HG02840 (cell line): ENCODE measurements around the gene EIF4G3.
"Not testable (repeated sequence)": the region's sequence is repeated elsewhere in the genome, so short reads cannot be mapped to it uniquely, and the experiment has no call there.

Source experiments
- ATAC-seq: cut with Tn5 transposase; IDR thresholded peaks from one replicate; pipeline ENCODE4 v1.9.1; 2021; ENCODE audit warnings: mild to moderate bottlenecking, moderate library complexity, moderate number of reproducible peaks; ENCODE audit not compliant: unreplicated experiment, low FRiP score

The EIF4G3 gene

DNA sequence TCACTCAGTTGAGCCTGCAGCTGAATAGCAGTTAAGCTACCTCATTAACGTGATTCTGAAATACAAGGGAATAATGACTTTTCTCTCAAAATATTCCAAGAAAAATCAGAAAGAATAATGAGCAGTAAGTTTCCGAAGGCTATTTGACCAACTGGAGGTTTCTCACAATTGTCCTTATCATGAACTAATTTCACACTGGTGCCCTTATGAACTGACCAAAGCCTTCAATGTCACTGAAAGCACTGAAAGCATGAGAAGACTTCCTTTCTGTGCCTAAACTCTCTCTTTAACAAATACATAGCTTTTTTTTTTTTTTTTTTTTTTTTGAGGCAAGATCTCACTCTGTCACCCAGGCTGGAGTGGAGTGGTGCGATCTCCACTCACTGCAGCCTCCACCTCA lies 18.8 kb downstream of the EIF4G3 start:
- ATAC-seq, result no peak

DNA sequence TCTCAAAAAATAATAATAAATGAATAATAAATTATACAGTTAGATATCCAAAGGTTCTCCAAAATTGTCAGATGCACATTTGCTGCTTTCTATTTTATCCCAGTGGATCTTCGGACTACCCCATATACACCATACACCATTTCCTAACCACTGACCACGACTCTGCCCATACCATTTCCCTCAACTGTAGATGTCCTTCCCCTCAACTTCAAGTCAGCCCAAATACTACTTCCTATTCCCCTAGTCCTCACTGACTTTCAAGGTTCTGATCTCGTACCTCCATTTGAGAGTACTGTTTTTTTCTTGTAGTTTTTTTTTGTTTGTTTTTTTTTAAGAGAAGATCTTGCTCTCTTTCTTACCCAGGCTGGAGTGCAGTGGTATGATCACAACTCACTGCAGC lies 19.6 kb downstream of the EIF4G3 start:
- no peak for ATAC-seq

DNA sequence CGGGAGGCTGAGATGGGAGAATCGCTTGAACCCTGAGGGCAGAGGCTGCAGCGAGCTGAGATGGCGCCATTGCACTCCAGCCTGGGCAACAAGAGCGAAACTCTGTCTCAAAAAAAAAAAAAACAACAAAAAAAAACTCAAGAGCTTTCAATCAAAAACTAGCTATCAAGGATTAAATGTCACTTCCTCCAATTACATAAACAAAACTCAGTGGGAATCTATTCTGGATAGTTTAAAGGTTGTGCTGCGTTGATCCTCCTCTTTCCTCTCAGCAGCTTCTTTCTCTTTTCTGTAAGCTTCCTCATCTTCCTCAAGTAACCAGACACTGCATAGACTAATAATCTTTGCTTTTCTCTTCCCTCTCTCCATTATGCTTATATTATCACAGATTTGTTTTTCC lies 20.7 kb downstream of the EIF4G3 start:
- ATAC-seq, result no peak

DNA sequence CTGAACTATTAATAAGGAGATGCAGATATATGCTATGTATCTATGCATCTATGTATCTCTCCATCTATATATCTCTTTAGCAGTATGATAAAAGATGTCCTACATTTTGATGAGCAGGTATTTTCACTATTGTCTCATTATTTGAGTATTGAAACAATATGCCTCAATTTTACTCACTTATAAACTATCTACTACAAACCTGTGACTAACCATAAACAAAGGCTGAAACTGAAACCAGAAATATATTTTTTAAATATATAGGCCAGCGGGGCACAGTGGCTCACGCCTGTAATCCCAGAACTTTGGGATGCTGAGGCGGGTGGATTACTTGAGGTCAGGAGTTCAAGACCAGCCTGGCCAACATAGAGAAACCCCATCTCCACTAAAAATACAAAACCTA lies 22.0 kb downstream of the EIF4G3 start:
- ATAC-seq, result no peak

- ATAC-seq, result no peak
Observed at GRCh38 chr1:21153388-21153787, 23.3 kb downstream of the EIF4G3 start.

- ATAC-seq, result no peak
Observed at GRCh38 chr1:21152423-21153100, 24.1 kb downstream of the EIF4G3 start.

DNA sequence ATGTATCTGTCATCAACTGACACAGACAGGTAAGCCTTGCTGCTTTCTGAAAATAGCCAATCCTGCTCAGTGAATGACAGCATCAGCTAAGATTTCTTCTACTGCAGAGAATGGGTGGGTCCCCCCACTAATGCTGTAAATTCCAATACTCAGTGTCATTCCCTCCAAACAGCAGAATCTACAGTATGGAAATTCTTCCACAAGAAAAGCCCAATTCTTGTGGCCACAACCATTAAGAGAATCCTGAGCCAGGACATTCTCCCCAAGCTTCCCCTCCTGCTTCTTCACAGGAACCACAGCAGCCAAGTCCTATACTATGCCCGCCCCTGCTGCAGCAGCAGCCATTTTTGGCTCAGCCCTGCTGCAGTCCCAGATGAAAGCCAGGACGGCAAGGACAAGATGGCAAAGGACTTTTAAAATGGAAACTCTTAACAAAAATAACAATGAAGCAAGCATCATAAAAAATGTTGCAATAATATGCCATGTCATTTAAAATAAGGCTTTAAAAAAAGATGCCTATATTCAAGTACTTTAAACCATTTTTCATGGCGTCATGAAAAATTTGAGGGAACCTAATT lies 26.8 kb downstream of the EIF4G3 start:
- no peak for ATAC-seq

DNA sequence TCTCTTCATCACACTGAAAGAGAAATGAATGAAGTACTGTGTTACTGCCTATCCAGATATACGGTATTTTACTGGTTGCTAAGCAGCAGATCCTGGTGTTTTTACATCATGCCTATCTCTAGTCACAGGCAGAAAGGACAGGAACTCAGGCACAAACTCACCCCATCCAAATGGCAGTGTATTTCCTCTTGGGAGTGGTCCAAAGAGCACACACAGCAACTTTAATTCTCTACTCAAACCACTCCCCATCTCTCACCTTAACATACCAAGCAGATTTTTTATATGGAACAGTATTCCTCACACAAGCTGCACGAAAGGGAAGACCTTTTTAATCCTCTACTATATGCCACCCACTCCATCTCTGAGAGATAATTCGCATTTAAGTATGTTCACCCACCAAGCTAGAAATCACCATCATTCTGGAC lies 27.3 kb downstream of the EIF4G3 start:
- no peak for ATAC-seq

DNA sequence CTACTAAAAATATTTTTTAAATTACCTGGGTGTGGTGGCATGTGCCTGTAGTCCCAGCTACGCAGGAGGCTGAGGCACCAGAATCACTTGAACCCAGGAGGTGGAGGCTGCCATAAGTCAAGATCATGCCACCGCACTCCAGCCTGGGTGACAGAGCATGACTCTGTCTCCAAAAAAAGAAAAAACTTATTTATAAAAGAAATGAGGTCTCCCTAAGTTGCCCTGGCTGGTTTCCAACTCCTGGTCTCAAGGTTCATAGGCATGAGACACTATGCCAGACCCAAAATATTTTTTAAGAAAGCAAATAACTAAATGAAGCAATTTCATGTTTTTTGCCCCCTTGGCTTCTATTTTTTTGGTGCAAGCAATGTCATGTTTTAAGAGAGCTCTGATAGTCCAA lies 32.9 kb downstream of the EIF4G3 start:
- no peak for ATAC-seq

DNA sequence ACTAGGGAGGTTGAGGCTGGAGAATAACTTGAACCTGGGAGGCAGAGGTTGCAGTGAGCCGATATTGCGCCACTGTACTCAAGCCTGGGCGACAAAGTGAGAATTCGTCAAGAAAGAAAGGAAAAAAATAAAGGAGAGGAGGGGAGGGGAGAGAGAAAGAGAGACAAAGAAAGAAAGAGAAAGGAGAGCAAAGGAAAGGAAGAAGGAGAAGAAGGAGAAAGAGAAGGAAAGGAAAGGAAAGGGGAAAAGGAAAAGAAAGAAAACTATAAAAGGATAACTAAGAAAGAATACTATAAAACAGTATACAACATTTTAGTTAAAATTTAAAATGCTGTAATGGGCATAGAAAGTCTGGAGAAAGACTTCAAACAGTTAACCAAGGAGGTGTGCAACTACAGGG lies 33.6 kb downstream of the EIF4G3 start:
- ATAC-seq, result no peak

GRCh38 chr1:21141030-21141429 lies 35.7 kb downstream of the EIF4G3 start:
- ATAC-seq, result no peak

GRCh38 chr1:21139601-21140000 lies 37.1 kb downstream of the EIF4G3 start:
- ATAC-seq, result no peak

GRCh38 chr1:21136344-21136743 lies 40.4 kb downstream of the EIF4G3 start:
- ATAC-seq, result not testable (repeated sequence)

DNA sequence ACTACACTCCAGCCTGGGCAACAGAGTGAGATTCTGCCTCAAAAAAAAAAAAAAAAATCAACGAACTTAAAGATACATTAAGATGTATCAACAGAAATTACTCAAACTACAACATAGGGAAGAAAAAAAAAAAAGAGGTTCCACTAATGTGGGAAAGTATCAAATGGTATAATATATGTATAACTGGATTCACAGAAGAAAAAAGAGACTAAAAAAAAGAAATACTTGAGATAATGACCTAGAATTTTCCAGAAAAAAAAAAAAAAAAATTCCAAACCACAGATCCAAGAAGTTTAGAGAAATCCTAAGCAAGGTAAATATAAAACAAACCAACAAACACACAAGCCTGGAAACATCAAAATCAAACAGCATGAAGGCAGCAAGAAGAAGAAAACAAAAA lies 45.5 kb downstream of the EIF4G3 start:
- ATAC-seq, result no peak

DNA sequence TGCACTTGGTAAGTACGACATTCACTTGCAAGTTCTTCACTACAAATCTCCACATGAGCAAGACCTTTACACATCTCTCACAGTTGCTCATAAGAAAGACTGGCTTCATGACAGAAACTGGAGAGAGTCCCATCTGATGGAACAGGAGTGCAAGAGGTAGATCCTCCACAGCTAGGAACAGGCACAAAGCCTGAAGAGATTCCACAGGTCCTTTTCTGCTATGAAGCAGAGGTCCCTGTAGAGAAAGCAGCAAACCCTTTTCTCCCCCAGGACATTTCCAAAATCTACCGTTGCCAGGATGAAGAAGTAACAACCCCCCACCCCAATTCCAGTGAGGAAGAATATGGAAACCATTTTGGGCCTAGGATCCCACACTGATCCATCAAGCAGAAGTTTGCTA lies 47.3 kb downstream of the EIF4G3 start:
- no peak for ATAC-seq

GRCh38 chr1:21126324-21126723 lies 50.4 kb downstream of the EIF4G3 start:
- ATAC-seq, result no peak

DNA sequence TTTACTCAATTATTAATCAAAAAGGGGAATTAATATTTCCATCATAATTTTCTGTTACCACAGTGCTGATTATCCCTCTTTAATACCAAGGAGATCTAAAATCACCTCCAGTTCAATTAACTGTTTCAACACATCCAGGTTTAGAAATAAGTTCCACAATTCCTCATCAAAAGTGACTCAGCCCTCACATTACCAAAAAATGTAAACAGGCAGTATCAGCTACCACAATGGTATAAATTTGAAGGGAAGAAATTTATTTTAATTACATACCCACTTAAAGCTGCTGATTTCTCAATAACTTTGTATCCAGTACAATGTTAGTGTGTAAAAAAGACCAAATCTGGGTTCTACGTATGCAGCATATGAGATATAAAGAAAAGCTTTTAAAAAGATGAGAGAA lies 51.9 kb downstream of the EIF4G3 start:
- no peak for ATAC-seq

DNA sequence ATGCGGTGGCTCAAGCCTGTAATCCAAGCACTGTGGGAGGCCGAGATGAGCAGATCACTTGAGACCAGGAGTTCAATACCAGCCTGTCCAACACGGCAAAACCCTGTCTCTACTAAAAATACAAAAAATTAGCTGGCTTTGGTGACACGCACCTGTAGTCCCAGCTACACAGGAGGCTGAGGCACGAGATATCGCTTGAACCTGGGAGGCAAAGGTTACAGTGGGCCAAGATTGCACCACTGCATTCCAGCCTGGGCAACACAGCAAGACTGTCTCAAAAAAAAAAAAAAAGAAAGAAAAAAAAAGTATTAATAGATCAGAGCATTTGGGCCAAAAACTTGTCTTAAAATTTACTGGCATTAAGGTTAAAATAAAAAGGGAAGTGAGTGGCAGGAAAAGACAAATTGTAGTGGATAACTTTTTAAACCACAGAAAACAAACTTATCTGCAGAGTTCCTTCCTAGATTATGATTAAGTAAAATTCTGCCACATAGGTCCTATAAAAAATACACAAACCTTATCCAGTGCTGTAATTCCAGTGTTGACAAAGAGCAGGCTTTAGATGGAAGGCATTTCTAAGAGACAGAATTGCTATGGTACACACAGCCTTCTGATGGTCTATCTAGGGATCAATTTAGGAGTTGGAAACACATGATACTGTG lies 53.3 kb downstream of the EIF4G3 start:
- no peak for ATAC-seq

- no peak for ATAC-seq
Observed at GRCh38 chr1:21121764-21122471, 54.8 kb downstream of the EIF4G3 start.

GRCh38 chr1:21118167-21118566 lies 58.5 kb downstream of the EIF4G3 start:
- ATAC-seq, result no peak

DNA sequence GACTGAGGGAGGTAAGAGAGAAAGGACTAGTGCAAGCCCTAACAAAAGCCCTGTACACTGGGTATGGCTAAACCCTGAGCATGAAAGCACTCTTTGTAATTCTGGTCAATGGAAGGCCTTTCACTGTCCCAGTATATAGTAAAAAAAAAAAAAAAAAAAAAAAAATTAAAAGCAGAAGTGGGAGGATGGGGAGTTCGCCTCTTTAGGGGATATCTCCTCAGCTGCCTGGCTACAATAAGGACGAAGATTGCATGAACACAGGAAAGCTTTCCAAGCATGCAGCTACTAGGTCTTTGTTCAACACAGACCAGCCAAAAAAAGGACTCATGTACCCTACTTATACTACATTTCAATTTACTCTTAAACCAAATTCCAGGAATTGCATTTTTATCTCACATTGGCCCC lies 59.1 kb downstream of the EIF4G3 start:
- ATAC-seq, result no peak
